A549 (cell line): ENCODE results near the gene ANKS1B.

Experiments
- MAZ ChIP-seq: fragments of 150-350 bp; IDR thresholded peaks from 2 replicates; pipeline ENCODE4 v1.6.1; 2014; ENCODE audit warnings: antibody characterized with exemption, low read depth, low read length, borderline replicate concordance
- POLR2A ChIP-seq: IDR thresholded peaks from 2 replicates; pipeline ENCODE4 v1.6.1; 2012; ENCODE audit warnings: mild to moderate bottlenecking, low read length
- RNF2 ChIP-seq: fragments of 200-600 bp; sonication (generic); IDR thresholded peaks from 2 replicates; pipeline ENCODE4 v1.6.1; 2016; ENCODE audit warnings: low read depth, mild to moderate bottlenecking, antibody characterized with exemption, moderate library complexity, borderline replicate concordance
- TF ChIP-seq, protein P1 (sequence below): fragments of >200 bp; sonication (Bioruptor Twin); formaldehyde crosslinking; IDR thresholded peaks from 3 replicates; pipeline ENCODE4 v1.5.1; 2016

DNA sequence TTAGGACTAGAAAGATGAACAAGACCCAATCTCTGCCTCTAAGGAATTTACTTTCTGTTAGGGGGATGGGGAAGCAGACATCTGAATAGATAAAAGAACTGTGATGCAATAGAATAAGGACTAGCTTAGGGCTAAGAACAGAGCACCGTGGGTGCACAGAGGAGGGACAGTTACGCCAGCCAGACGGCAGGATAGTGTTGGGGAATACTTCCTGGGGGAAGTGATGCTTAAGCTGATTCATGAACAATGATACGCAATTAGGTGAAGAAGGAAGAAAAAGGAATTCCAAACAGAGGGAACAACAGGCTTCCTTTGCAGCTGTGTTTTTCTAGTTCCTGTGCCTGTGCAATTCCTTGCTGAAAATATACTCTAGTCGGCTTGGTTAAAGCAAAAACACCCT is 838.6 kb downstream of the ANKS1B start:
- TF ChIP-seq RNF2 (no peak), POLR2A (no peak), MAZ (no peak)
- TF ChIP-seq, protein P1, sequence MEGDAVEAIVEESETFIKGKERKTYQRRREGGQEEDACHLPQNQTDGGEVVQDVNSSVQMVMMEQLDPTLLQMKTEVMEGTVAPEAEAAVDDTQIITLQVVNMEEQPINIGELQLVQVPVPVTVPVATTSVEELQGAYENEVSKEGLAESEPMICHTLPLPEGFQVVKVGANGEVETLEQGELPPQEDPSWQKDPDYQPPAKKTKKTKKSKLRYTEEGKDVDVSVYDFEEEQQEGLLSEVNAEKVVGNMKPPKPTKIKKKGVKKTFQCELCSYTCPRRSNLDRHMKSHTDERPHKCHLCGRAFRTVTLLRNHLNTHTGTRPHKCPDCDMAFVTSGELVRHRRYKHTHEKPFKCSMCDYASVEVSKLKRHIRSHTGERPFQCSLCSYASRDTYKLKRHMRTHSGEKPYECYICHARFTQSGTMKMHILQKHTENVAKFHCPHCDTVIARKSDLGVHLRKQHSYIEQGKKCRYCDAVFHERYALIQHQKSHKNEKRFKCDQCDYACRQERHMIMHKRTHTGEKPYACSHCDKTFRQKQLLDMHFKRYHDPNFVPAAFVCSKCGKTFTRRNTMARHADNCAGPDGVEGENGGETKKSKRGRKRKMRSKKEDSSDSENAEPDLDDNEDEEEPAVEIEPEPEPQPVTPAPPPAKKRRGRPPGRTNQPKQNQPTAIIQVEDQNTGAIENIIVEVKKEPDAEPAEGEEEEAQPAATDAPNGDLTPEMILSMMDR = no peak
